Gastroesophageal sphincter (tissue), 3 donors: ENCODE results near the gene PRDM1.

Experiments
- CTCF ChIP-seq, 4 experiments: fragments of 200-600 bp in 2 of 4; fragments of 450-650 bp in 2 of 4; sonication (generic) in 1 of 4; IDR thresholded peaks; one replicate each; pipeline ENCODE4 v1.5.1; 2017 to 2019; ENCODE audit warnings: antibody characterized with exemption in 4 of 4, mild to moderate bottlenecking in 2 of 4, moderate library complexity in 2 of 4
- POLR2A ChIP-seq, 2 donors: fragments of 450-650 bp; IDR thresholded peaks; one replicate each; pipeline ENCODE4 v1.6.1; 2017; ENCODE audit warnings: antibody characterized with exemption in 2 of 2, mild to moderate bottlenecking in 2 of 2, moderate library complexity in 1 of 2

DNA sequence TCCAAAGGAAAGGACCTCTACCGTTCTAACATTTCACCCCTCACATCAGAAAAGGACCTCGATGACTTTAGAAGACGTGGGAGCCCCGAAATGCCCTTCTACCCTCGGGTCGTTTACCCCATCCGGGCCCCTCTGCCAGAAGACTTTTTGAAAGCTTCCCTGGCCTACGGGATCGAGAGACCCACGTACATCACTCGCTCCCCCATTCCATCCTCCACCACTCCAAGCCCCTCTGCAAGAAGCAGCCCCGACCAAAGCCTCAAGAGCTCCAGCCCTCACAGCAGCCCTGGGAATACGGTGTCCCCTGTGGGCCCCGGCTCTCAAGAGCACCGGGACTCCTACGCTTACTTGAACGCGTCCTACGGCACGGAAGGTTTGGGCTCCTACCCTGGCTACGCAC, 18.8 kb downstream of the PRDM1 start:
- TF ChIP-seq CTCF (IDR thresholded peaks at IDR 0.05), result no peak
- no peak for TF ChIP-seq POLR2A (IDR thresholded peaks at IDR 0.05)
